Measurements from ENCODE around the gene BMP6.

GRCh38 chr6:7696061-7696460 is 29.8 kb upstream of the BMP6 start:
- TF ChIP-seq CTCF (IDR thresholded peaks at IDR 0.05) (no peak), POLR2A (IDR thresholded peaks at IDR 0.05) (no peak)
